H1 (cell line): ENCODE data around the gene CHRM1. TPM values are rescaled to one million over a fixed set of nuclear protein-coding genes. Genes with fewer than 3 reads are reported as not detected.

ENCODE experiments used
- CTCF ChIA-PET: fragments of 300-600 bp; sonication (Branson Sonifier 250); formaldehyde crosslinking; loops from one replicate; lab custom pipeline; 2021; ENCODE audit not compliant: partially characterized antibody; lab: Charles Lee
- POLR2A ChIA-PET: fragments of 300-600 bp; sonication (Branson Sonifier 250); formaldehyde crosslinking; loops from one replicate; lab custom pipeline; 2021; ENCODE audit warnings: inconsistent platforms; ENCODE audit not compliant: partially characterized antibody; lab: Charles Lee
- DNase-seq, 2 experiments: peaks; one replicate each; pipeline versions ENCODE4 v3.0.0 to v3.0.0-alpha.2; 2010 to 2022; ENCODE audit warnings: low spot score in 2 of 2, low read depth in 1 of 2, mixed read lengths in 1 of 2
- FAIRE-seq: peaks from 2 replicates; lab custom pipeline; 2011; peaks lifted over from hg19 to GRCh38; lab: Jason Lieb, UNC
- H2AFZ ChIP-seq: 2 replicates; pipeline ENCODE4 v1.8.1; 2012; ENCODE audit warnings: low read length, inconsistent platforms
- H2AK5ac ChIP-seq: 2 replicates; pipeline ENCODE4 v1.6.1; 2013; ENCODE audit warnings: low read depth, low read length
- H2BK120ac ChIP-seq: replicated peaks from 2 replicates; pipeline ENCODE3; 2013; ENCODE audit warnings: low read depth, low read length, inconsistent platforms
- H2BK12ac ChIP-seq: 2 replicates; pipeline ENCODE4 v1.6.1; 2013; ENCODE audit warnings: low read depth, low read length
- H2BK15ac ChIP-seq: 2 replicates; pipeline ENCODE4 v1.6.1; 2013; ENCODE audit warnings: low read length
- H2BK20ac ChIP-seq: 2 replicates; pipeline ENCODE4 v1.6.1; 2013; ENCODE audit warnings: low read length
- H2BK5ac ChIP-seq: 2 replicates; pipeline ENCODE4 v1.6.1; 2013; ENCODE audit warnings: low read depth, low read length
- H3K14ac ChIP-seq: 2 replicates; pipeline ENCODE4 v1.6.1; 2013; ENCODE audit warnings: inconsistent platforms; ENCODE audit not compliant: insufficient read length
- H3K18ac ChIP-seq: 2 replicates; pipeline ENCODE4 v1.6.1; 2013; ENCODE audit warnings: low read length; ENCODE audit errors: extremely low read depth
- H3K23ac ChIP-seq: 2 replicates; pipeline ENCODE4 v1.6.1; 2013; ENCODE audit warnings: inconsistent platforms; ENCODE audit not compliant: insufficient read length
- H3K23me2 ChIP-seq: 2 replicates; pipeline ENCODE4 v1.6.1; 2013; ENCODE audit warnings: low read depth, low read length
- H3K27ac ChIP-seq: 2 replicates; pipeline ENCODE4 v1.6.1; 2011; ENCODE audit warnings: low read depth, low read length, inconsistent platforms
- H3K27me3 ChIP-seq, 4 experiments: replicated peaks in 1 of 4; 1 replicate in 1 of 4; 2 replicates in 3 of 4; pipeline versions ENCODE4 v1.6.1 to v1.8.1; 2011 to 2013; ENCODE audit warnings: low read length in 3 of 4, mild to moderate bottlenecking in 3 of 4, inconsistent platforms in 2 of 4, mixed read lengths in 2 of 4, moderate library complexity in 1 of 4; ENCODE audit not compliant: control insufficient read depth in 3 of 4, insufficient read depth in 3 of 4; ENCODE audit errors: extremely low read depth in 1 of 4
- H3K36me3 ChIP-seq, 4 experiments: 2 replicates each; pipeline versions ENCODE4 v1.6.1 to v1.8.1; 2011 to 2013; ENCODE audit warnings: mild to moderate bottlenecking in 4 of 4, low read length in 3 of 4, moderate library complexity in 2 of 4, control low read depth in 1 of 4, inconsistent platforms in 1 of 4; ENCODE audit not compliant: insufficient read depth in 4 of 4, control insufficient read depth in 2 of 4
- H3K4ac ChIP-seq: replicated peaks from 2 replicates; pipeline ENCODE3; 2013; ENCODE audit warnings: low read length, low read depth, mixed read lengths, inconsistent platforms; ENCODE audit not compliant: insufficient read length
- H3K4me1 ChIP-seq, 4 experiments: replicated peaks in 1 of 4; 1 replicate in 1 of 4; 2 replicates in 3 of 4; pipeline versions ENCODE4 v1.6.1 to v1.8.1; 2011 to 2013; ENCODE audit warnings: low read length in 3 of 4, inconsistent platforms in 2 of 4, mixed read lengths in 1 of 4; ENCODE audit not compliant: insufficient read depth in 4 of 4, control insufficient read depth in 3 of 4
- H3K4me2 ChIP-seq, 2 experiments: 2 replicates each; pipeline versions ENCODE4 v1.6.1 to v1.8.1; 2011 to 2013; ENCODE audit warnings: low read depth in 2 of 2, low read length in 2 of 2, control low read depth in 1 of 2, inconsistent platforms in 1 of 2, mild to moderate bottlenecking in 1 of 2; ENCODE audit not compliant: insufficient read depth in 1 of 2
- H3K4me3 ChIP-seq, 4 experiments: fragments of 200-600, 300-600 bp in 1 of 4; sonication (generic), shearing (Covaris generic), sonication (Bioruptor Twin) in 1 of 4; 2 replicates each; pipeline versions ENCODE4 v1.5.1 to v1.8.1; 2011 to 2016; ENCODE audit warnings: low read length in 4 of 4, low read depth in 3 of 4, control low read depth in 2 of 4, inconsistent platforms in 2 of 4, mild to moderate bottlenecking in 2 of 4, mixed read lengths in 1 of 4, moderate library complexity in 1 of 4; ENCODE audit not compliant: insufficient read depth in 2 of 4; ENCODE audit errors: extremely low read depth in 1 of 4
- H3K56ac ChIP-seq: replicated peaks from 2 replicates; pipeline ENCODE3; 2013; ENCODE audit warnings: low read depth, mild to moderate bottlenecking, mixed read lengths, low read length, inconsistent platforms; ENCODE audit not compliant: insufficient read length
- H3K79me1 ChIP-seq: 2 replicates; pipeline ENCODE4 v1.6.1; 2013; ENCODE audit warnings: low read depth, low read length, control low read depth
- H3K79me2 ChIP-seq, 2 experiments: 2 replicates each; pipeline versions ENCODE4 v1.6.1 to v1.8.1; 2012 to 2013; ENCODE audit warnings: low read length in 2 of 2, mild to moderate bottlenecking in 2 of 2, inconsistent platforms in 1 of 2; ENCODE audit not compliant: insufficient read depth in 2 of 2, control insufficient read depth in 1 of 2
- H3K9ac ChIP-seq, 4 experiments: replicated peaks in 1 of 4; 1 replicate in 1 of 4; 2 replicates in 3 of 4; pipeline versions ENCODE4 v1.6.1 to v1.8.1; 2011 to 2013; ENCODE audit warnings: low read depth in 3 of 4, low read length in 3 of 4, control low read depth in 2 of 4, mild to moderate bottlenecking in 2 of 4, moderate library complexity in 2 of 4, inconsistent platforms in 1 of 4; ENCODE audit errors: extremely low read depth in 1 of 4
- H3K9me3 ChIP-seq, 2 experiments: 2 replicates each; pipeline versions ENCODE4 v1.6.1 to v1.8.1; 2012 to 2013; ENCODE audit warnings: mild to moderate bottlenecking in 2 of 2, moderate library complexity in 2 of 2, control low read depth in 1 of 2, inconsistent platforms in 1 of 2, low read depth in 1 of 2, low read length in 1 of 2, mixed read lengths in 1 of 2; ENCODE audit not compliant: insufficient read depth in 2 of 2
- H4K20me1 ChIP-seq, 2 experiments: replicated peaks in 1 of 2; 2 replicates each; pipeline versions ENCODE3 to v1.8.1; 2011 to 2013; ENCODE audit warnings: inconsistent platforms in 2 of 2, low read length in 2 of 2, mild to moderate bottlenecking in 1 of 2; ENCODE audit not compliant: insufficient read depth in 2 of 2, control insufficient read depth in 1 of 2
- H4K5ac ChIP-seq: 2 replicates; pipeline ENCODE4 v1.6.1; 2013; ENCODE audit warnings: low read length, low read depth, mixed read lengths, inconsistent platforms; ENCODE audit not compliant: insufficient read length
- H4K8ac ChIP-seq: 2 replicates; pipeline ENCODE4 v1.8.0; 2013; ENCODE audit warnings: mild to moderate bottlenecking, moderate library complexity, low read length, inconsistent platforms; ENCODE audit not compliant: insufficient read depth; ENCODE audit errors: extremely low read depth
- H4K91ac ChIP-seq: replicated peaks from 2 replicates; pipeline ENCODE3; 2013; ENCODE audit warnings: low read length, mixed read lengths, inconsistent platforms; ENCODE audit not compliant: insufficient read length
- CHD2 ChIP-seq: IDR thresholded peaks from 2 replicates; pipeline ENCODE4 v1.6.1; 2012; ENCODE audit warnings: low read length, improper control_type of control experiment
- CREB1 ChIP-seq: IDR thresholded peaks from 2 replicates; pipeline ENCODE4 v1.6.1; 2012; ENCODE audit warnings: inconsistent platforms
- EP300 ChIP-seq, 2 experiments: IDR thresholded peaks; 1 replicate in 1 of 2; 2 replicates in 1 of 2; pipeline ENCODE4 v1.6.1; 2011 to 2012; ENCODE audit warnings: low read depth in 2 of 2, low read length in 2 of 2, mild to moderate bottlenecking in 2 of 2, borderline replicate concordance in 1 of 2, inconsistent platforms in 1 of 2, moderate library complexity in 1 of 2
- HDAC2 ChIP-seq, 2 experiments: fragments of 300-600 bp in 1 of 2; sonication (generic) in 1 of 2; IDR thresholded peaks; 2 replicates each; pipeline ENCODE4 v1.6.1; 2011 to 2012; ENCODE audit warnings: low read depth in 2 of 2, low read length in 2 of 2, mild to moderate bottlenecking in 2 of 2, moderate library complexity in 2 of 2, borderline replicate concordance in 1 of 2, inconsistent platforms in 1 of 2
- KDM1A ChIP-seq: fragments of 200-600, 300-600 bp; sonication (generic); IDR thresholded peaks from 2 replicates; pipeline ENCODE4 v1.7.1; 2016; ENCODE audit warnings: mild to moderate bottlenecking, low read length, borderline replicate concordance
- RAD21 ChIP-seq, 2 experiments: IDR thresholded peaks in 1 of 2; conservative IDR thresholded peaks in 1 of 2; 2 replicates each; pipeline ENCODE4 v1.6.1; 2011; ENCODE audit warnings: low read depth in 2 of 2, low read length in 2 of 2, improper control_type of control experiment in 1 of 2, inconsistent platforms in 1 of 2, mild to moderate bottlenecking in 1 of 2, moderate library complexity in 1 of 2
- SIX5 ChIP-seq: IDR thresholded peaks from 2 replicates; pipeline ENCODE4 v1.6.1; 2011; ENCODE audit warnings: mild to moderate bottlenecking, low read depth, low read length
- TAF1 ChIP-seq: IDR thresholded peaks from 2 replicates; pipeline ENCODE4 v1.6.1; 2011; ENCODE audit warnings: mild to moderate bottlenecking, low read depth, low read length
- TAF7 ChIP-seq: optimal IDR thresholded peaks from 2 replicates; pipeline ENCODE3; 2011; ENCODE audit warnings: low read depth, mild to moderate bottlenecking, inconsistent platforms, low read length, moderate library complexity, borderline replicate concordance
- TBP ChIP-seq: IDR thresholded peaks from 2 replicates; pipeline ENCODE4 v1.6.1; 2011; ENCODE audit warnings: low read depth, low read length, improper control_type of control experiment
- TCF12 ChIP-seq: IDR thresholded peaks from 2 replicates; pipeline ENCODE4 v1.6.1; 2011; ENCODE audit warnings: low read depth, mild to moderate bottlenecking, low read length
- USF2 ChIP-seq: IDR thresholded peaks from 2 replicates; pipeline ENCODE4 v1.6.1; 2011; ENCODE audit warnings: low read length, improper control_type of control experiment
- WGBS, 2 experiments: shearing (Covaris generic) in 1 of 2; methylation state at CpG; one replicate each; pipeline versions ENCODE4 v1.1.6 to v1.1.7; 2013 to 2015; ENCODE audit warnings: low lambda C conversion rate in 2 of 2, mixed read lengths in 2 of 2, inconsistent platforms in 1 of 2, low coverage in 1 of 2, missing lambda C conversion rate in 1 of 2; ENCODE audit not compliant: insufficient replicate concordance in 2 of 2, insufficient coverage in 1 of 2, insufficient read length in 1 of 2; ENCODE audit errors: extremely low coverage in 1 of 2, missing lambda C conversion rate in 1 of 2; 5-methylcytosine and 5-hydroxymethylcytosine counted together
- polyA plus RNA-seq, 7 experiments: library from polyadenylated mRNA; depleted of rRNA in 3 of 7; stranded (reverse) in 5 of 7; unstranded in 2 of 7; fragments of >200 nt in 5 of 7; fragments of 200-250 nt in 2 of 7; gene quantifications; 1 replicate in 5 of 7; 2 replicates in 1 of 7; 4 replicates in 1 of 7; pipeline versions ENCODE4 v1.2.1 to v1.2.3, GENCODE V29; 2011 to 2013; ENCODE audit warnings: missing spikeins in 2 of 7, mixed read lengths in 2 of 7
- total RNA-seq: library from RNA; stranded (reverse); fragmentation: NEBNext Ultra II Directional; extraction: Animal tissue kit (Norgen Biotek cat#: 25700); gene quantifications from 2 replicates; pipeline ENCODE4 v1.2.1, GENCODE V29; 2021

The CHRM1 gene
- total and polyA plus RNA-seq, 2 of the 8 experiments (the other 6 are each of a cell fraction or from before 2014, with no cell fraction given): 0.08 TPM; not detected in 1

GRCh38 chr11:62922189-62922589 lies 1.0 kb upstream of the CHRM1 start:
- no peak overlapping the region for H3K4ac ChIP-seq
- peaks cover 0 to 30% (median 17%) of the 10 kb centered on the region in 4 experiments; a peak in 6 of 7 replicates for H3K4me1 ChIP-seq
- no peak overlapping the region for H3K4me3 ChIP-seq
- no peak overlapping the region for H3K56ac ChIP-seq
- no peak overlapping the region for H4K91ac ChIP-seq
- no peak overlapping the region for H3K27ac ChIP-seq
- no peak overlapping the region for H3K14ac ChIP-seq
- H3K23me2 ChIP-seq: peaks cover 17% of the 10 kb centered on the region
- no peak for FAIRE-seq
- no peaks in the 10 kb centered on the region for H4K20me1 ChIP-seq
- peak overlapping the region; percentile 55; the same call in 1 of the 2 replicates for H2BK12ac ChIP-seq
- no peaks in the 10 kb centered on the region for H3K79me2 ChIP-seq
- no peak overlapping the region; a peak in 1 of 7 replicates for H3K9ac ChIP-seq
- no peaks in the 10 kb centered on the region for H3K9me3 ChIP-seq
- H3K79me1 ChIP-seq: no peaks in the 10 kb centered on the region
- H2AFZ ChIP-seq: no peak overlapping the region
- H3K4me2 ChIP-seq: no peak overlapping the region; a peak in 1 of 4 replicates
- no peaks in the 10 kb centered on the region for H3K36me3 ChIP-seq
- H4K8ac ChIP-seq: peak overlapping the region; percentile 75
- WGBS, 2 experiments: 83% methylated on average over 4 of the region's 4 CpGs; no CpG with 5 or more reads in 1 of the 2 experiments
- H3K27me3 ChIP-seq: peaks cover 10 to 38% (median 35%) of the 10 kb centered on the region in 4 experiments
- no peak overlapping the region for H3K23ac ChIP-seq
- DNase-seq: no peak
- 0 out of 2 replicates have a peak overlapping the region, but pooled peaks have one; percentile 27 for H2BK20ac ChIP-seq
- ChIA-PET CTCF (interaction anchor here (0.6 to 16.5 kb wide), 13 partner anchors 8 to 188 kb away, joined by 3 to 232 read pairs (median 4); partner anchors contain the start of gene SLC22A8), POLR2A (interaction anchor here (3.8 to 57.8 kb wide), 4 partner anchors 16 to 81 kb away, joined by 19 to 1185 read pairs (median 78); partner anchors contain the start of gene SLC3A2)
- no peak overlapping the region for H3K18ac ChIP-seq
- H2BK15ac ChIP-seq: peak overlapping the region; percentile 32
- no peak overlapping the region for H4K5ac ChIP-seq
- peak overlapping the region; percentile 7; the same call in 1 of the 2 replicates for H2BK5ac ChIP-seq
- no peak overlapping the region for H2BK120ac ChIP-seq
- H2AK5ac ChIP-seq: 0 out of 2 replicates have a peak overlapping the region, but pooled peaks have one; percentile 1
- TF ChIP-seq TBP (no peak), TAF1 (no peak), TAF7 (no peak), CREB1 (no peak), USF2 (no peak), TCF12 (no peak), RAD21 (IDR thresholded peaks at IDR 0.05 in 1 of 2, conservative IDR thresholded peaks at IDR 0.05 in 1 of 2; ENCODE audit: low read depth in 2 of 2, low read length in 2 of 2) (no peak), HDAC2 (IDR thresholded peaks at IDR 0.05; ENCODE audit: borderline replicate concordance in 1 of 2, low read depth in 2 of 2, low read length in 2 of 2) (no peak), EP300 (IDR thresholded peaks at IDR 0.05; ENCODE audit: borderline replicate concordance in 1 of 2, low read depth in 2 of 2, low read length in 2 of 2) (no peak), KDM1A (no peak), CHD2 (no peak), SIX5 (no peak)
